Muscle layer of duodenum (tissue), 2 donors: Measurements from ENCODE around the gene IL1B.
A peak's percentile ranks its signal among the peaks of the same experiment; 100 is the strongest.

Experiments used
- H3K27ac ChIP-seq: one replicate; pipeline ENCODE4 v1.7.0; 2013; ENCODE audit warnings: mild to moderate bottlenecking, low read length
- H3K27me3 ChIP-seq: one replicate; pipeline ENCODE4 v1.7.0; 2013; ENCODE audit warnings: low read depth, mild to moderate bottlenecking, control low read depth, low read length
- H3K36me3 ChIP-seq, 2 donors: one replicate each; pipeline ENCODE4 v1.7.0; 2013; ENCODE audit warnings: low read length in 2 of 2, control low read depth in 1 of 2, mild to moderate bottlenecking in 1 of 2; ENCODE audit not compliant: insufficient read depth in 2 of 2, control insufficient read depth in 1 of 2
- H3K4me1 ChIP-seq, 2 donors: one replicate each; pipeline ENCODE4 v1.7.0; 2013; ENCODE audit warnings: low read length in 2 of 2, mild to moderate bottlenecking in 2 of 2, control low read depth in 1 of 2, moderate library complexity in 1 of 2; ENCODE audit not compliant: insufficient read depth in 2 of 2, control insufficient read depth in 1 of 2
- H3K4me3 ChIP-seq, 2 donors: one replicate each; pipeline ENCODE4 v1.7.0; 2013; ENCODE audit warnings: low read length in 2 of 2, low read depth in 1 of 2, mild to moderate bottlenecking in 1 of 2
- H3K9me3 ChIP-seq, 2 donors: one replicate each; pipeline ENCODE4 v1.7.0; 2013; ENCODE audit warnings: low read length in 2 of 2, control low read depth in 1 of 2, mild to moderate bottlenecking in 1 of 2; ENCODE audit not compliant: control insufficient read depth in 1 of 2
- donor health status: healthy.

The IL1B gene

GRCh38 chr2:112846031-112846430, 9.5 kb upstream of the IL1B start:
- no peaks in the 10 kb centered on the region for H3K4me1 ChIP-seq
- no peaks in the 10 kb centered on the region for H3K36me3 ChIP-seq
- no peak overlapping the region for H3K27ac ChIP-seq
- H3K4me3 ChIP-seq = no peak overlapping the region
- no peaks in the 10 kb centered on the region for H3K9me3 ChIP-seq
- H3K27me3 ChIP-seq = no peaks in the 10 kb centered on the region

- H3K9me3 ChIP-seq = no peaks in the 10 kb centered on the region
- H3K27ac ChIP-seq = no peak overlapping the region
- H3K4me3 ChIP-seq = no peak overlapping the region
- no peaks in the 10 kb centered on the region for H3K36me3 ChIP-seq
- no peaks in the 10 kb centered on the region for H3K4me1 ChIP-seq
- H3K27me3 ChIP-seq = no peaks in the 10 kb centered on the region
These were observed 7.3 kb upstream of the IL1B start for GRCh38 chr2:112843836-112844235.

GRCh38 chr2:112843288-112843687, 6.7 kb upstream of the IL1B start:
- Histone ChIP-seq H3K4me1 (no peaks in the 10 kb centered on the region), H3K27ac (no peak overlapping the region), H3K36me3 (no peaks in the 10 kb centered on the region), H3K9me3 (no peaks in the 10 kb centered on the region), H3K4me3 (no peak overlapping the region), H3K27me3 (no peaks in the 10 kb centered on the region)

DNA sequence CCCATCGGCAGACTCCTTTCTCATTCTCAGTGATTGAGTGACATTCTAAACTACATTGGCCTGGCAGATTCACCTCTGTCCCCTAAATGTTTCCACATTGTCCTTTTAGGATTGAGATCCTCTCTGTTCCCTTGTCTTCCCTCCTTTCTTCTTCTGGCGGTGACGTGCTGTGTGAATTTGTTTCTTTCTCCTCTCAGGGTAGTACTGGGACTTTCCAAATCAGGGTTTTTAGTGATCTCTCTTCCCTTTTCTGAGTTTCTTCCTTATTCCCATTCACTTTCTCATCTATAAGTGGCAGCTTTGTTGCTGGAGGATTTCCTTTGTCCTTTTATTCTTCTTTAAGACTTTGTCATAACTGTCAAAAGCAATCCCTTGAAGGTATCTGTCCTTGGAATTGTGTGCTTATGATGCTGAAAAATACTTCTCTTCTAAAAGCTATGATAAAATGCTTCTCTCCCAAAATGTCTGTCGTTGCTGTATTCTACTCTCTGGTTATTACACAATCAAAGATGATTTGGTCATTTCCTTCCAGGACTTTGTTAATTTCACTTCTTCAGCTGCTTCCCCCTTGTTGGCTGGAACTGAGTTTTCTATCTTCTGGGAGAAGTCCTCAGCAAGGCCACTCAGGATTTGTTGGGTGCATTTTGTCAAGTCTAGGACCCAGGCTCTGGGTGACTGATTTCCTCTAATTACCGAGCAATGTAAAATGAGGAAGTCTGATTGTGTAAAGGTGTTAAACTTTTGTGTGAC, 4.9 kb upstream of the IL1B start:
- no peaks in the 10 kb centered on the region for H3K36me3 ChIP-seq
- H3K9me3 ChIP-seq = no peaks in the 10 kb centered on the region
- no peaks in the 10 kb centered on the region for H3K27me3 ChIP-seq
- H3K27ac ChIP-seq = peak overlapping the region; percentile 5
- no peak overlapping the region for H3K4me3 ChIP-seq
- peaks cover 0 to 4% of the 10 kb centered on the region in 2 donors for H3K4me1 ChIP-seq

GRCh38 chr2:112840068-112840445, 3.5 kb upstream of the IL1B start:
- H3K27ac ChIP-seq = no peak overlapping the region
- H3K27me3 ChIP-seq = no peaks in the 10 kb centered on the region
- H3K4me3 ChIP-seq = no peak overlapping the region
- peaks cover 0 to 6% of the 10 kb centered on the region in 2 donors for H3K4me1 ChIP-seq
- H3K9me3 ChIP-seq = no peaks in the 10 kb centered on the region
- H3K36me3 ChIP-seq = no peaks in the 10 kb centered on the region

DNA sequence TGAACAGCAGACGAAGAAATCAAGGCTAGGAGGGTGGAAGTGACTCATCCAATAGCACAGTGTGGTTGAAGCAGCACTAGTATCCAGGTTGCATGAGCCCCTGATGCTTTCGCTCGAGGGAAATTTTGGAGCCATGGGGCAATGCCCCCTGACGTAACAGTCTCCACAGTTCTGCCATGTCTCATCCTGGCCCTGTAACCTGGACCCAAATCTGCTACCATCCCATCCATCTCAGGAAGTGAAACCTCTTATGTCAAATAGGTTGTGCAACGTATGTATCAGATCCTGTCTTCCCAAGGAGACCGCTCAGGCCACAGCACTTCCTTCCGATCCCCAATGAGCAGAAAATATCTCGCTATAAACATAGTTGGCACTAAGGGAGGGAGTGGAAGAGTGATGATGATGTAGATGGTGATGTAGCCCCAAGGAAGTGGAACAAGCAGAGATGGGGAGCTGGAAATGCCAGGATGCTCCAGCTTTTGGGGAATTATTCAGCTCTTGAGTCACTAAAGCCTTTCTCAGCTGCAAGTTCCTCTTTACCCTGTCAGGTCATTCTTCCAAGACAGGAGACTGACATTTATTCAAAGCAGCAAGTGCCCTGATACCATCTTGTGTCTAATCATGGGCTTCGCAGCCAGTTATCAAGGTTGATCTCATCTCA, 3.0 kb upstream of the IL1B start:
- H3K4me3 ChIP-seq = no peak overlapping the region
- no peak overlapping the region for H3K27ac ChIP-seq
- no peaks in the 10 kb centered on the region for H3K36me3 ChIP-seq
- H3K4me1 ChIP-seq = peaks cover 0 to 6% of the 10 kb centered on the region in 2 donors
- H3K9me3 ChIP-seq = no peaks in the 10 kb centered on the region
- no peaks in the 10 kb centered on the region for H3K27me3 ChIP-seq

- Histone ChIP-seq H3K4me3 (peak overlapping the region in 1 of 2 donors; percentile 30), H3K4me1 (peaks cover 0 to 9% of the 10 kb centered on the region in 2 donors)
These were observed 417 bp downstream of the IL1B start for GRCh38 chr2:112836163-112836560.

DNA sequence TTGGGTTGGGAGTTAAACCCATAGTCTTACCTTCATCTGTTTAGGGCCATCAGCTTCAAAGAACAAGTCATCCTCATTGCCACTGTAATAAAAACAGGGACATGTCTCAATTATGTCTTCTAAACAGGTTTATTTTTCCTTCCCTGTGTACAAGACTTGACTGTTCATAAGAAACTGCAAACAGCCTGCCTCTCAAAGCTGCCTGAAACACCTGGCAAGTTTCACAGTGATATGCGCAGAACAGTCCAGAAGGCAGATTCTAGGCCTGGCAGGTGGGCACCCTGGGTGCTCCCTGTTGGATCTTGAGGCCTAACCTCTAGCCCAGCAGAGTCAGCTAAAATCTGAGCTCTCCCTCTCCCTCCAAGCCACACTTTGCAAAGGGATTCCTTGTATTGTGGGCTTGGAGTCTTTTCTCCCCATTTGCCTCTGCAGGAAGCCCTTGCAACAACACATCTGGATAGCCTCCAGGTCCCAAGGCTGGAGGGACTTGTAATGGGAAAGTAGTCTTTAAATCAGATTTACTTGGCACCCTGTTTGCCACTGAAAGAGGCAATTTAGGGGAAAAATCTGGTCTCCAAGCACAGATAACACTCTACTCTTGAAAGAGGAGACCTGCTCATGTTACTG, 930 bp downstream of the IL1B start:
- Histone ChIP-seq H3K36me3 (no peaks in the 10 kb centered on the region), H3K4me3 (peak overlapping the region in 1 of 2 donors; percentile 30), H3K9me3 (no peaks in the 10 kb centered on the region), H3K27ac (no peak overlapping the region), H3K27me3 (no peaks in the 10 kb centered on the region), H3K4me1 (peaks cover 0 to 9% of the 10 kb centered on the region in 2 donors)

More at GRCh38 chr2:112836163-112836560, 417 bp downstream of the IL1B start:
- Histone ChIP-seq H3K27ac (no peak overlapping the region), H3K9me3 (no peaks in the 10 kb centered on the region), H3K27me3 (no peaks in the 10 kb centered on the region), H3K36me3 (no peaks in the 10 kb centered on the region)

DNA sequence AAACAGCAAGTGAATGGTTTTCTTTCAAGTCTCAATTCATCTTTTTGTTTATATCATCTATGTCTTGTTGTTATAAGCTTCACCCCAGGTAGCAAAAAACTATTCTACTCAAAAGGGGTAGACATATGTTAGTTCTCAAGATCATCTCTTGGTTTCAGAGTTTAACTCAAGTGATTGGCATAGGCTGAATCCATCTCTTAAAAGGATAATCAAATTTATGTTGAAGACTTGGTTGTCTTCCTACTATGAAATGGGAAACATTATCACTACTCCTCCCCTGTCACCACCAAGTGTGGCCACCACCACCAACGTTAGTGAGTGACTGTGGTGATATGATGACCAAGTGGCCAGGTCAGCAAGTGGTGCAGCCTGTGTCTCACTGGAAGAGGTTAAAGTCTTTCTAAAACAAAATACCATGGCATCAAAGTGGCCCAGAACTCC, 1.5 kb downstream of the IL1B start:
- H3K36me3 ChIP-seq = no peaks in the 10 kb centered on the region
- no peak overlapping the region for H3K27ac ChIP-seq
- peak overlapping the region in 1 of 2 donors; percentile 30 for H3K4me3 ChIP-seq
- H3K27me3 ChIP-seq = no peaks in the 10 kb centered on the region
- H3K4me1 ChIP-seq = peaks cover 0 to 9% of the 10 kb centered on the region in 2 donors
- no peaks in the 10 kb centered on the region for H3K9me3 ChIP-seq

DNA sequence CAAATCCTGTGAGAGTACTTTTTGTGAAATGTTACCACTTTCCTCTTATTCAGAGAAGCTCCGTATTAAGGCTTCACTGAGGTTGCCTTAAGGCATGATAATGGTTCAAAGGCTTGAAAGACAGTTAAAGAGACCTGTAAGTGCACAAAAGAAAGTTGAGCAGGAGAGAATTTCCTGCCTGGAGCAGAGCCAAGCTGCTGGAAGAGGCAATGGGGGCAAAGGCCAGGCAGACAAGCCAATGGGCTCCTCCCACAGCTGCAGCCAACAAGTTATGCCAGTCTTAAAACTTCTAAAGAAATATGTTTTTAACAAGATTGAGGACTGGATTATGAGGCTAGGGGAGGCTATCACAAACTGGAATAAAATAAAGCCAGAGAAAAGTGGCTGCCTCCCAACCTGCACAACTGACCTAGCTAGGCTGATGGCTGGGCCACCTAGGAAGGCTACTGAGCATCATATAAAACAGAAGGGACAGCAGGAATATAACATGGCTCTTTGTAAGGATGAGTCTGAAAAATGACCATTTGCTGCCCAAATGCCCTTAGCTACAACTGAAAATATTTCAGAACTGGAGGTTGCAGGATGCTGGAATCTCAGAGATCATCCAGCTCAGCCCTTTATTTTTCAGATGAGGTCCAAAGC, 2.1 kb downstream of the IL1B start:
- no peak overlapping the region for H3K27ac ChIP-seq
- H3K9me3 ChIP-seq = no peaks in the 10 kb centered on the region
- peaks cover 0 to 9% of the 10 kb centered on the region in 2 donors for H3K4me1 ChIP-seq
- H3K36me3 ChIP-seq = no peaks in the 10 kb centered on the region
- peak overlapping the region in 1 of 2 donors; percentile 9 for H3K4me3 ChIP-seq
- H3K27me3 ChIP-seq = no peaks in the 10 kb centered on the region

- H3K27ac ChIP-seq = no peak overlapping the region
- peaks cover 0 to 9% of the 10 kb centered on the region in 2 donors for H3K4me1 ChIP-seq
- no peaks in the 10 kb centered on the region for H3K9me3 ChIP-seq
- H3K27me3 ChIP-seq = no peaks in the 10 kb centered on the region
- no peak overlapping the region for H3K4me3 ChIP-seq
- no peaks in the 10 kb centered on the region for H3K36me3 ChIP-seq
These were observed 2.6 kb downstream of the IL1B start for GRCh38 chr2:112833976-112834375.
